Measurements from ENCODE around the gene SLC11A2.

SLC11A2 gene

GRCh38 chr12:51005671-51006070, 20.5 kb downstream of the SLC11A2 start:
- no peak for TF ChIP-seq CTCF (IDR thresholded peaks at IDR 0.05; ENCODE audit: low read depth, low read length)
- no peak for DNase-seq (ENCODE audit: extremely low read depth, low read depth)

GRCh38 chr12:51005030-51005429, 21.2 kb downstream of the SLC11A2 start:
- no peak for DNase-seq (ENCODE audit: extremely low read depth, low read depth)
- no peak for TF ChIP-seq CTCF (IDR thresholded peaks at IDR 0.05; ENCODE audit: low read depth, low read length)

- DNase-seq (ENCODE audit: extremely low read depth, low read depth): no peak
- no peak for TF ChIP-seq CTCF (IDR thresholded peaks at IDR 0.05; ENCODE audit: low read depth, low read length)
These were observed 21.7 kb downstream of the SLC11A2 start for GRCh38 chr12:51004504-51004903.

- no peak for DNase-seq (ENCODE audit: extremely low read depth, low read depth)
- TF ChIP-seq CTCF (IDR thresholded peaks at IDR 0.05; ENCODE audit: low read depth, low read length): no peak
These were observed 24.4 kb downstream of the SLC11A2 start for GRCh38 chr12:51001799-51002198.

- no peak for DNase-seq (ENCODE audit: extremely low read depth, low read depth)
- no peak for TF ChIP-seq CTCF (IDR thresholded peaks at IDR 0.05; ENCODE audit: low read depth, low read length)
These were observed 25.9 kb downstream of the SLC11A2 start for GRCh38 chr12:51000245-51000644.

GRCh38 chr12:50999093-50999492, 27.1 kb downstream of the SLC11A2 start:
- no peak for TF ChIP-seq CTCF (IDR thresholded peaks at IDR 0.05; ENCODE audit: low read depth, low read length)

GRCh38 chr12:50992819-50993218, 33.4 kb downstream of the SLC11A2 start:
- DNase-seq (ENCODE audit: extremely low read depth, low read depth): no peak
- TF ChIP-seq CTCF (IDR thresholded peaks at IDR 0.05; ENCODE audit: low read depth, low read length): no peak

More at GRCh38 chr12:50999093-50999492, 27.1 kb downstream of the SLC11A2 start:
- DNase-seq (ENCODE audit: extremely low read depth, low read depth): no peak
